SK-N-SH treated with all-trans-retinoic acid at 6 μM for 48 hours (cell line): ENCODE measurements around the gene ETV6.

Source experiments
- ESRRG ChIP-seq: fragments of 250-450 bp; sonication (Bioruptor Pico); IDR thresholded peaks from 2 replicates; pipeline ENCODE4 v1.6.1; 2021; ENCODE audit warnings: mild to moderate bottlenecking
- ISL1 ChIP-seq: fragments of 250-450 bp; sonication (Bioruptor Pico); IDR thresholded peaks from 2 replicates; pipeline ENCODE4 v2.1.2; 2022; ENCODE audit warnings: mild to moderate bottlenecking, moderate library complexity
- PATZ1 ChIP-seq: fragments of 250-450 bp; sonication (Bioruptor Pico); IDR thresholded peaks from 2 replicates; pipeline ENCODE4 v1.8.0; 2020; ENCODE audit warnings: mild to moderate bottlenecking, moderate library complexity, borderline replicate concordance
- PPARA ChIP-seq: fragments of 250-450 bp; sonication (Bioruptor Pico); IDR thresholded peaks from 2 replicates; pipeline ENCODE4 v1.5.0; 2020; ENCODE audit warnings: mild to moderate bottlenecking, borderline replicate concordance
- RARB ChIP-seq: fragments of 250-450 bp; sonication (Bioruptor Pico); IDR thresholded peaks from 2 replicates; pipeline ENCODE4 v1.8.0; 2021; ENCODE audit warnings: mild to moderate bottlenecking, moderate library complexity
- TOX ChIP-seq: fragments of 250-450 bp; sonication (Bioruptor Pico); IDR thresholded peaks from 2 replicates; pipeline ENCODE4 v1.8.0; 2021; ENCODE audit warnings: mild to moderate bottlenecking, moderate library complexity, borderline replicate concordance
- ZFP3 ChIP-seq: fragments of 250-450 bp; sonication (Bioruptor Pico); IDR thresholded peaks from 2 replicates; pipeline ENCODE4 v1.5.0; 2020; ENCODE audit warnings: mild to moderate bottlenecking, moderate library complexity

- no peak for TF ChIP-seq RARB (CRISPR knock-in tag)
- TF ChIP-seq ZFP3 (CRISPR knock-in tag): no peak
- no peak for TF ChIP-seq PPARA (CRISPR knock-in tag)
- TF ChIP-seq PATZ1 (CRISPR knock-in tag): no peak
- TF ChIP-seq TOX (CRISPR knock-in tag): no peak
- TF ChIP-seq ESRRG (CRISPR knock-in tag): no peak
- TF ChIP-seq ISL1 (CRISPR knock-in tag): no peak
These were observed 268.0 kb downstream of the ETV6 start for GRCh38 chr12:11917501-11917900.
